ENCODE results near the gene ERC2.
A peak's percentile ranks its signal among the peaks of the same experiment; 100 is the strongest.

The ERC2 gene

GRCh38 chr3:55697177-55697865, 770.9 kb downstream of the ERC2 start:
- DNase-seq, result no peak

GRCh38 chr3:55692957-55693558, 775.2 kb downstream of the ERC2 start:
- DNase-seq, result peak; percentile 86

- DNase-seq, result no peak
These were observed 775.8 kb downstream of the ERC2 start for GRCh38 chr3:55692295-55692956.

GRCh38 chr3:55691141-55691540, 777.1 kb downstream of the ERC2 start:
- DNase-seq, result no peak

GRCh38 chr3:55690726-55691125, 777.5 kb downstream of the ERC2 start:
- DNase-seq, result no peak

GRCh38 chr3:55690177-55690576, 778.1 kb downstream of the ERC2 start:
- no peak for DNase-seq

- no peak for DNase-seq
These were observed 780.1 kb downstream of the ERC2 start for GRCh38 chr3:55688154-55688553.

GRCh38 chr3:55687526-55687925, 780.7 kb downstream of the ERC2 start:
- no peak for DNase-seq

GRCh38 chr3:55686426-55687254, 781.6 kb downstream of the ERC2 start:
- DNase-seq, result peak; percentile 67

- DNase-seq, result peak; percentile 65
These were observed 784.5 kb downstream of the ERC2 start for GRCh38 chr3:55683666-55684270.

GRCh38 chr3:55682461-55682860, 785.8 kb downstream of the ERC2 start:
- no peak for DNase-seq

GRCh38 chr3:55678546-55679216, 789.6 kb downstream of the ERC2 start:
- DNase-seq, result no peak

GRCh38 chr3:55676643-55677042, 791.6 kb downstream of the ERC2 start:
- DNase-seq, result no peak

GRCh38 chr3:55675478-55675877, 792.8 kb downstream of the ERC2 start:
- no peak for DNase-seq

GRCh38 chr3:55673764-55674163, 794.5 kb downstream of the ERC2 start:
- DNase-seq, result no peak

- no peak for DNase-seq
These were observed 799.1 kb downstream of the ERC2 start for GRCh38 chr3:55669133-55669532.

- peak; percentile 76 for DNase-seq
These were observed 799.9 kb downstream of the ERC2 start for GRCh38 chr3:55668359-55668758.

GRCh38 chr3:55664387-55664786, 803.9 kb downstream of the ERC2 start:
- no peak for DNase-seq

GRCh38 chr3:55662683-55663082, 805.6 kb downstream of the ERC2 start:
- peak; percentile 73 for DNase-seq

- DNase-seq, result no peak
These were observed 806.7 kb downstream of the ERC2 start for GRCh38 chr3:55661571-55661970.

GRCh38 chr3:55661141-55661540, 807.1 kb downstream of the ERC2 start:
- DNase-seq, result no peak

- no peak for DNase-seq
These were observed 807.6 kb downstream of the ERC2 start for GRCh38 chr3:55660642-55661041.
